B cell (primary cell): Measurements from ENCODE around the gene UGT1A7.

Experiments
- CTCF ChIP-seq: fragments of 200-600 bp; IDR thresholded peaks from one replicate; pipeline ENCODE4 v1.8.0; 2022; ENCODE audit warnings: antibody characterized with exemption, mild to moderate bottlenecking
- EZH2 ChIP-seq: IDR thresholded peaks from 2 replicates; pipeline ENCODE4 v1.6.1; 2012; ENCODE audit warnings: borderline replicate concordance, low read depth, mild to moderate bottlenecking, moderate library complexity, low read length; ENCODE audit not compliant: insufficient read depth, poor library complexity, severe bottlenecking

- no peak for TF ChIP-seq CTCF
- TF ChIP-seq EZH2, result no peak
Observed at GRCh38 chr2:233798335-233799086, 116.8 kb downstream of the UGT1A7 start.
